WTC11 (cell line): ENCODE data around the gene RASGRP2.

Source experiments
- ATF2 ChIP-seq: sonication (generic); formaldehyde crosslinking; IDR thresholded peaks from 2 replicates; pipeline ENCODE4 v1.8.1; 2022; ENCODE audit warnings: low read depth, missing genetic modification reagents, borderline replicate concordance
- ATF3 ChIP-seq: sonication (generic); formaldehyde crosslinking; conservative IDR thresholded peaks from 2 replicates; pipeline ENCODE4 v1.8.1; 2022; ENCODE audit warnings: mild to moderate bottlenecking, missing genetic modification reagents
- CDX4 ChIP-seq: fragments of 250-450 bp; sonication (Bioruptor Pico); IDR thresholded peaks from 2 replicates; pipeline ENCODE4 v1.9.0; 2021; ENCODE audit warnings: moderate library complexity, mild to moderate bottlenecking, inconsistent platforms, borderline replicate concordance
- CREB1 ChIP-seq: sonication (generic); formaldehyde crosslinking; IDR thresholded peaks from 2 replicates; pipeline ENCODE4 v1.8.0; 2023; ENCODE audit warnings: mild to moderate bottlenecking, missing genetic modification reagents
- CTCF ChIP-seq: fragments of 200-600 bp; IDR thresholded peaks from 2 replicates; pipeline ENCODE4 v1.8.0; 2022; ENCODE audit warnings: antibody characterized with exemption
- FOXK1 ChIP-seq: sonication (generic); formaldehyde crosslinking; IDR thresholded peaks from 2 replicates; pipeline ENCODE4 v1.8.0; 2022; ENCODE audit warnings: mild to moderate bottlenecking, moderate library complexity, missing genetic modification reagents
- NFYB ChIP-seq: sonication (generic); formaldehyde crosslinking; conservative IDR thresholded peaks from 2 replicates; pipeline ENCODE4 v1.8.0; 2022; ENCODE audit warnings: low read depth, missing genetic modification reagents
- SMAD4 ChIP-seq: sonication (generic); formaldehyde crosslinking; IDR thresholded peaks from 2 replicates; pipeline ENCODE4 v1.8.0; 2022; ENCODE audit warnings: mild to moderate bottlenecking, missing genetic modification reagents
- ZNF121 ChIP-seq: sonication (generic); formaldehyde crosslinking; IDR thresholded peaks from 2 replicates; pipeline ENCODE4 v1.8.0; 2023; ENCODE audit warnings: missing genetic modification reagents
- ZNF425 ChIP-seq: fragments of 250-450 bp; sonication (Bioruptor Pico); conservative IDR thresholded peaks from 2 replicates; pipeline ENCODE4 v1.9.0; 2021; ENCODE audit warnings: mild to moderate bottlenecking

- TF ChIP-seq CTCF = no peak
- TF ChIP-seq ATF3 (CRISPR knock-in tag) = no peak
- no peak for TF ChIP-seq CREB1
- TF ChIP-seq ZNF121 (CRISPR knock-in tag) = no peak
- no peak for TF ChIP-seq FOXK1 (CRISPR knock-in tag)
- TF ChIP-seq CDX4 (CRISPR knock-in tag) = no peak
- TF ChIP-seq ATF2 (CRISPR knock-in tag) = no peak
- no peak for TF ChIP-seq ZNF425
- TF ChIP-seq SMAD4 (CRISPR knock-in tag) = no peak
- no peak for TF ChIP-seq NFYB (CRISPR knock-in tag)
Observed at GRCh38 chr11:64771861-64772260, 27.9 kb upstream of the RASGRP2 start.
